ENCODE measurements around the gene RRAGD.

The RRAGD gene, protein sequence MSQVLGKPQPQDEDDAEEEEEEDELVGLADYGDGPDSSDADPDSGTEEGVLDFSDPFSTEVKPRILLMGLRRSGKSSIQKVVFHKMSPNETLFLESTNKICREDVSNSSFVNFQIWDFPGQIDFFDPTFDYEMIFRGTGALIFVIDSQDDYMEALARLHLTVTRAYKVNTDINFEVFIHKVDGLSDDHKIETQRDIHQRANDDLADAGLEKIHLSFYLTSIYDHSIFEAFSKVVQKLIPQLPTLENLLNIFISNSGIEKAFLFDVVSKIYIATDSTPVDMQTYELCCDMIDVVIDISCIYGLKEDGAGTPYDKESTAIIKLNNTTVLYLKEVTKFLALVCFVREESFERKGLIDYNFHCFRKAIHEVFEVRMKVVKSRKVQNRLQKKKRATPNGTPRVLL

DNA sequence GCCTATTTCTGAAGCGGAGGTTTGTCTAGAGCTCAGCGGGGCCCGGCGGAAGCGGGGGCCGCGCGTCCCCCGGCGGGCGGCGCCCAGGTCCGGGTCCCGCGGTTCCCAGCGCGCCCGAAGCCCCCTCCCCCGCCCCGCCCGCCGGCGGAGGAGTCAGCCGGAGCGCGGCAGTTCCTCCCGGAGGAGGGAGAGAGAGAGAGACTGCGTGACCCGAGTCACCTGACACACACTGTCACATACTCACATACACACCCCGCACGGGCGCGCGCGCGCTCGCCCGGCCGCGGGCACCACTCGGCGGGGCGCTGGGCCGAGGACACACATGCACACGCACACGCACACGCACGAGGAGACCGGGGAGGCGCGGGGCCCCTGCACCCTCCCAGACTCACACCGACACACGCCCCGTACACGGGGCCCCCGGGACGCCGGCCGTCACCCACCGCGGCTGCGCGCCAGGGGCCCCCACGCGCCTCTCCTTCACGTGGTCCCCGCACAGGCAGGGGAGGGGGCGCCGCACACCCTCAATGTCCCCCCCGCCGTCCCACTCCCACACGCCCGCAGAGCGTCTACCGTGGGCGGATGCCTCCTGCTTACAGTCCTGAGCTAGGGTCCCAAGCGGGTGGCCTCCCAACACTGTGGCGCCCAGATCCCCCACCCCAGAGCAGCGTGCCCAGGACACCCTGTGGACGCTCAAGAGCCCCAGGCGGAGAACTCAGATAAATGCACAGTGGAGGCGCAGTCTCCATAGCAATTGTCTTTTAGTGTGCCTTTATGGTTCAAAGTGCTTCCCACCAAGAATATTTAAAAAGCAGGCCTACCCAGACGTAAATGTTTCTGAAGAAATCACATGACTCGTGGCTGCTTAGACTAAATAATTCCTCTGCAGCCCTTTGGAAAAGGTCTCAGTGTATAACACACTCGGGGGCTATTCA is at the start of gene RRAGD:
RRAGD (minus strand) TSS at position 203 of the 935 bp plus-strand sequence. CDS start 280 bp downstream, outside the sequence.
- peak; percentile 31 to 36 for DNase-seq (ENCODE audit: low read depth in 1 of 2, low spot score in 1 of 2)

DNA sequence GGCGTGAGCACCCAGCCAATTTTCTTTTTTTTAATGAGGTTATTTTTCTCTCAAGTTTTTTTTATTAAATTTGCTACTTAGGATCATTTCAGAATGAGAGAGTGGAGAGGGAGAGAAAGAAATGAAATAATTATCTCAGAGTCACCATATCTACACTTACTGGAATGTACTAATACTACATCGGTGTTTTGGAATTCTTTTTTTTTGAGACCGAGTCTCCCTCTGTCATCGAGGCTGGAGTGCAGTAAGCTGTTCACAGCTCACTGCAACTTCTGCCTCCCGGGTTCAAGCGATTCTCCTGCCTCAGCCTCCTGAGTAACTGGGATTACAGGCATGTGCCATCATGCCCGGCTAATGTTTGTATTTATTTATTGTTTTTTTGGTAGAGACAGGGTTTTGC is 48.6 kb upstream of the RRAGD start:
- DNase-seq (ENCODE audit: low read depth in 1 of 2, low spot score in 1 of 2): no peak

DNA sequence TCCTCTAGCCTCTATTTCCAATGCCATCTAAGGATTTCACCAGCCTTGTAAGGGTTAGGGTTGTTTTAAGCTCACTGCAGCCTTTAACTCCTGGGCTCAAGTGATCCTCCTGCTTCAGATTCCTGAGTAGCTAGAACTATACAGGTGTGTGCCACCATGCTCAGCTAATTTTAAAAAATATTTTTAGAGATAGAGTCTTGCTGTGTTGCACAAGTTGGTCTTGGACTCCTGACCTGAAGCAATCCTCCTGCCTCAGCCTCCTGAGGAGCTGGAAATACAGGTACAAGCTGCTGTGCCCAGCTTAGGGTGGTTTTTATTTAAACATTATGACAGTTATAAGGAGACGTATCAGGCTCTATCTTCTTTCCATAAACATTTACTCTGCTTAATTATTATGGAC is 47.4 kb upstream of the RRAGD start:
- no peak for DNase-seq (ENCODE audit: low read depth in 1 of 2, low spot score in 1 of 2)

GRCh38 chr6:89458704-89459103 is 46.6 kb upstream of the RRAGD start:
- no peak for DNase-seq (ENCODE audit: low read depth in 1 of 2, low spot score in 1 of 2)

DNA sequence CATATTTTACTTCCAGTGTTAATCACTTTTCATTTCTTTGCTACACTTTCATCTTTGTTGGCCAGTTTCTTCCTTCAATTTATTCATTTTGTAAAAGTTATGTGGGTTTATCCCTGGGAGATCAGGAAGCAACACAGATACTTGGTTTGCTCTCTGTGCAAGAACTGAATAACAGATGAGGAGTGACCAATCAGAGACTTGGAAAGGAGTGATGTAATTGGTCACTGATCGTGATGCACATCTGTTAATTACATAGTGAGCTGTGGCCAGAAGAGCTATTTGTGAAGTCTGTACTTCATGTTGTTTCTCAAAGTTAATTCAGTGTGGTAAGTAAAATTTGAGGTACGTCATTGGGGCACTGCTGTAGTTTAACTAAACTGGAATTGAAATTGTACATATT is 42.2 kb upstream of the RRAGD start:
- no peak for DNase-seq (ENCODE audit: low read depth in 1 of 2, low spot score in 1 of 2)

GRCh38 chr6:89452281-89452680 is 40.2 kb upstream of the RRAGD start:
- DNase-seq (ENCODE audit: low read depth in 1 of 2, low spot score in 1 of 2): no peak

DNA sequence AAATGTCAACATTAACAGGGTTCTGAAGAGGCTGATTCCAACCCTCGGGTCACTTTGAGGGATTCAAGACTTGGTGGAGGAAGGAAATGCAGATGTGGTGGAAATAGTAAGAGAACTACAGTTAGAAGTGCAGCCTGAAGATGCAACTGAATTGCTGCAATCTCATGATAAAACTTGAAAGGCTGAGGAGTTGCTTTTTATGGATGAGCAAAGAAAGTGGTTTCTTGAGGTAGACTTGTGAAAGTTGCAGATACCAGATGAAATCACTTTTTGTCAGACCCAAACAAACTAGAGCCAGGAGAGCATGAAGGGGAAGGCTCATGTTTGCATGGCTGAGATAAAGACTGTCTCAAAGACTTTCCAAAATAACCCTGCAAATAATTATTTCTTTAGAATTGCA is 37.1 kb upstream of the RRAGD start:
- no peak for DNase-seq (ENCODE audit: low read depth in 1 of 2, low spot score in 1 of 2)

DNA sequence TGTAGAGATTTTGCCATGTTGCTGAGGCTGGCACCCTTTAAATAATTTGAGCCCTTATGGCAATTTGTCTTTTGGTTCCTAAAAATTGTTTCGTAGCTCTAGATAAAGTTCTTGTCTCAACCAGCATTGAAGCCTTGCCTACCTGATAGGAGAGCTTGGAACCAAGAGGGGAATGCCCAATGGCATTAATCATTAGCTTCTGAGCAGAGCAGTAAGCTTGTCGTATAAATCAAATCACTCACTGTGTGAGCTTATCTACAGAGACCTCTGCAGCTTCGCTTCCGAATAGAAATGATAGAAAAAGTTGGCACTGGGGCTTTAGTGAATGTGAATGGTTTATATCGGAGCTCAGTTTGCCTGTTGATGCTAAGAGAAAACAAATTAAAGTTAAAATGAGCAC is 31.6 kb upstream of the RRAGD start:
- no peak for DNase-seq (ENCODE audit: low read depth in 1 of 2, low spot score in 1 of 2)

DNA sequence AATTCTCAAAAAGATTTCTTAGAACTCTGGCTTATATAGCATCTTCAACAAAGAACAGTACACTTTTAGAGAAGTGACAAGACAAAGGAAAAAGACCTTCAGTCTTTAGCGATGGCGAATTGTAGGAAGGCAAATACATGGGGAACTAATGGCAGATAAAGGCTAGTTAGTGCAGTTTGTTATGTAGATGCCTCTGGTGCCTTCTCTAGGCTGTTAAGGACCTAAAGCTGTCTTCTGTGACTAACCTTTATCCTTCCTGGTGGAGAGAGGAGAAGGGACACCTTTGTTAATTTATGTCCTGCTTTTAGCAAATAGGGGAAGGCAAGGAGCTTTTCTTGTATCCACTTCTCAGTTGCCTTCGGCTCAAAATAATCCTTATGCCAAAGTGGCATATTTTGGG is 28.1 kb upstream of the RRAGD start:
- no peak for DNase-seq (ENCODE audit: low read depth in 1 of 2, low spot score in 1 of 2)

DNA sequence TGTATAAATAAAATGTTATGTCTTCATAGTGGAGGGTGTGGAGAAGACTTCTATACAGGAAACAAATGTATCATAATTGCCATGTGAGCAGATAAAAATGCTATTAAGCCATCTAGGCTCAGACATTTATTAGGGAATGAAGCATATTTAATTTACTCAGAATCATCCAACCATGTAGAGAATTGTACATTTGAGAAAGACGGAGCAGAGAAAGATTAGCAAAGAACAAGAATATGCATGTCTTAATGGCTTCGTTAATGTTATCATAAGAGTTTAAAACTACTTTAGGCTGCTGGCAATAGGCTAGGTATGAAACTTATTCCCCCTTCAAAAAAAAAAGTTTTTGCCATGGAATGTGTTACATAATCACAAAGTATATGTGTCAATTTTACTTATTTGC is 26.9 kb upstream of the RRAGD start:
- DNase-seq (ENCODE audit: low read depth in 1 of 2, low spot score in 1 of 2): no peak

- no peak for DNase-seq (ENCODE audit: low read depth in 1 of 2, low spot score in 1 of 2)
These were observed 26.2 kb upstream of the RRAGD start for GRCh38 chr6:89438248-89438647.

DNA sequence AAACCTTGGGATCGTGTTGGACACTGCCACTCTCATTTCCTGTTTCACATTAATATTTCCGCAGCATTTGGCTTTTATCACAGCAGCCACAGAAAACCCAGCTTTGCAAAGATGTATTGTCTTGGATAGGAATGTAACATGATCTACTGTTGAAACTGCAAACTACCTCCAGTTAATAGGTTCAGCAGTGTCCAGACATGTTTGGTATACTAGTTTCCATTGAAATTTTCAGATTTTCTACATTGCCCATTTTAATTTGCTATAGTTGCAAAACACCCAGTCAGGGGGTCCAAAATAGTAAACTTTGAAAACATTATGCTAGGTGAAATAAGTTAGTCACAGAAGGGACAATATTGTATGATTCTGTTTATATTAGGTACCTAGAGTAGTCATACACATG is 24.2 kb upstream of the RRAGD start:
- DNase-seq (ENCODE audit: low read depth in 1 of 2, low spot score in 1 of 2): no peak

DNA sequence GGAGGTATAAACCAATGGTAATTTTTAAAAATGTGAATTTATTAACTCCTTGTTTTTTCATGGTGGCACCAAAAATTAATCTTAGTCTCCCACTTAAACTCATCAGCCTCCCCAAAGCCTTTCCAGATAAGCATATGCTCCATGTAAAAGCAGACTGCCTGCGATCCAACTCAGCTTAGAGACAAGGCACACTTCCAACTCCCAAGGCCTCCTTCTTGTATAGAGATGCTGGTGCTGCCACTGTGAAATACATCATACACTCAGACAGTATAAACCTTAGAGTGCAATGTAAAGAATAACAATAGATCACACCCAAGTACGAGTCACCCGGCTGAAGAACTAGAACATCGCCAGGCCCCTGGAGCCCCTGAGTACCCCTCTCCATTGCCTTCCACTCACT is 22.9 kb upstream of the RRAGD start:
- no peak for DNase-seq (ENCODE audit: low read depth in 1 of 2, low spot score in 1 of 2)

DNA sequence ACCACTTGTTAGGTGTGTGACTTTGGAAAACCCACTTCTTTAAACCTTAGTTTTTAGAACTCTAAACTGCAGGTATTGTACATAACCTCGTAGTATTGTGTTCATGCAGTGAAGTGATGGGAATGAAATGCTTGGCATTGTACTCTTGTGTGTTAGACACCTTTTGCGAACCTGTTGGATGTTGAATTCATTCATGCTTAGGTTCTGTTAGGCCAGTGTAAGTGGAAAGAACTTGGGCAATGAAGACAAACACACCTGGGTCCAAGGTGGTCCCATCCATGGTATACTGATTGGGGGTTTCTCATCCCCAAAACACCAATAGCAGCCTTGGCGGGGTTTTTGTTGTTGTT is 22.1 kb upstream of the RRAGD start:
- DNase-seq (ENCODE audit: low read depth in 1 of 2, low spot score in 1 of 2): no peak

- peak in 1 of 2 donors; percentile 13 for DNase-seq (ENCODE audit: low read depth in 1 of 2, low spot score in 1 of 2)
These were observed 21.4 kb upstream of the RRAGD start for GRCh38 chr6:89433252-89434149.

DNA sequence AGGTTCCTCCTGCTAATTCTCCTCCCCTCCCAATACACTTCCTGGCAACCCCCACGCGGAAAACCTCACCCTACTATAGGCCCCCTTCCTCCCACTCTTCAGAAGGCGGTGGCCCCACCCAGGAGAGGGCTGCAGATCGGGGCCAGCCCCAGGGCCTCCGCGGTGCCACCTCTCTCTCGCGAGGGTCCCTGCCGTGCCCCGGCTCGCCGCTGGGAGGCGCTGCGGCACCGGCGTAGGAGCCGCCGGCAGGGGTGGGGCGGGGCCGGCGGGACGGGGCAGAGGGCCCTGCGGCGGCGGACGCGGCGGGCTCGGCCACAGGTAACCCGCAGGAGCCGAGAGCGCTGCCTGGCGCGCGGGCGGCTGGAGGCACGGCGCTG is 20.8 kb upstream of the RRAGD start, which contains the start of gene ANKRD6:
ANKRD6 (plus strand) TSS at position 278 of the 377 bp plus-strand sequence. CDS start 133,825 bp downstream, outside the sequence.
- DNase-seq (ENCODE audit: low read depth in 1 of 2, low spot score in 1 of 2): peak; percentile 74 to 77

DNA sequence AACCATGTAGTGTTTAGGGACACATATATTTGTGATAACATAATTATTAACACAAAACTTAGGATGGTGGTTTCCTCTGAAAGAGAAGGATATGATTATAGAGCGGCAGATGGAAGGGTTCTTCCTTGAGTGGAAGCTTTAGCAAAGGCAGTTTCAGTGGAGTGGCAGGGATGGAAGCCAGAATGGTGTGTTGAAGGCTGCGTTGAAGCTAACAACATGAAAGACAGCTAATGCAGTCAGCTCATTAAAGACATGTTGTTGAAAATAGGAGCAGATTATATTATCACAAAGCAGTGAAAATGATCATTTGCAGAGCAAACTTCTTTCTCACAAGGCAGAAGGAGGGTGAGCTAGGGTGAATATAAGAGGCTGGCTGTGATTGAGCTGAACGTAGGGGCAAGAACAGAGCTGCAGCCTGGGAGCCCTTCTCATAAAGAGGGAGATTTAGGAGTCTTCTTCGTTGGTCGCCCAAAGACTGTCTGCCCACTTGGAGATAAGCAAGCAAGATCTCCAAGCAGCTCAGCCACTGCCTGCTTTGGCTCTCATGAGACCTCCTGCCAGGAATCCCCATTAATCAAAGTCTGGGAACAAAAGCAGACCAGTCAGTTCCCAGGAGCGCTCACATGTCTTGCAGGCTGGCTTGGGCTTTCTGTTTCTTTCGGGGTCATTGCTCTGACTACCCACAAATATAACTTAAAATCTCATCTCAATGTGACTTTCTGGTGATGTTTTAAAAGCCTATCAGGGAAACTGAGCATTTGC is 18.3 kb upstream of the RRAGD start:
- DNase-seq (ENCODE audit: low read depth in 1 of 2, low spot score in 1 of 2): no peak

DNA sequence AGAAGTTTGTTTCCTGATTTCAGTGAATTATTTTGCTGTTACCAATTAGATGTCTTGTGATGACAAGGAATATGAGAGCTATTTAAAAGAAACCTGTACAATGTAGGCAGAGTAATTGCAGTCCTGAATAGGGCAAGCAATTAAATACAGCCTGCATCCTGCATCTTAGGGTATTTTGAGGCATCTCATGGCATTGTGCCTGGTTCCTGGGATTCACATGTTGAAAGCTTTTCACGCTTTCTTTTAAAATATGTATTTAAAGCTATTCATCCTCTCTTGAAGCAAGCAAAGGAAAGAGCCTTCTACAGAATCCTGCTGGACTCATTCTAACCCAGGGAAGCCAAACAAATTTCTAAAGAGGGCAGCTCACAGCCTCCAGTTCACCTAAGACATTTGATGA is 4.7 kb upstream of the RRAGD start:
- DNase-seq (ENCODE audit: low read depth in 1 of 2, low spot score in 1 of 2): no peak

- DNase-seq (ENCODE audit: low read depth in 1 of 2, low spot score in 1 of 2): no peak
These were observed 3.1 kb upstream of the RRAGD start for GRCh38 chr6:89415185-89415584.

GRCh38 chr6:89414215-89414614 is 2.1 kb upstream of the RRAGD start:
- no peak for DNase-seq (ENCODE audit: low read depth in 1 of 2, low spot score in 1 of 2)
